ENCODE results near the gene ZSWIM4.

Gene ZSWIM4

DNA sequence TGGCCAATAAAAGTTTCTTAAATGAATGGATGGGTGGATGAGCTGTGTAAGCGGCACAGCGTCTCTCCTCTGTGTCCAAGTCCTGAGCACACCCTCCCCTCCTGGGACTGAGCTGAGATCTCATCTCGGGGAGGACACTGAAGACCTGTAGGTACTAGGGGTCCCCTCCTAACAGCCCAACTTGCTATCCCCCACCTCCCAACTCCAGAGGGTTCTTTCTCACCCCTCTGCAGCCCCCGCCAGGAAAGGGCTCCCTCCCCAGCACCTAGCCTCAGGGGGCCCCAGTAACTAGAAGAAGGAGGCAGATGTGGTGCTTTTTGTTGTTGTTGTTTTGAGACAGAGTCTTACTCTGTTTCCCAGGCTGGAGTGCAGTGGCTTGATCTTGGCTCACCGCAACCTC, 80.6 kb downstream of the ZSWIM4 start:
- DNase-seq (ENCODE audit: low read depth): no peak

- no peak for DNase-seq (ENCODE audit: low read depth)
These were observed 81.6 kb downstream of the ZSWIM4 start, which contains the start of gene NANOS3 for GRCh38 chr19:13876834-13877233. NANOS3 (plus strand) TSS chr19:13877134; CDS start chr19:13877249, 115 bp downstream.

GRCh38 chr19:13877303-13877702, 82.1 kb downstream of the ZSWIM4 start:
- DNase-seq (ENCODE audit: low read depth): no peak

- peak; percentile 99 for DNase-seq (ENCODE audit: low read depth)
These were observed 85.1 kb downstream of the ZSWIM4 start for GRCh38 chr19:13880059-13881043.

DNA sequence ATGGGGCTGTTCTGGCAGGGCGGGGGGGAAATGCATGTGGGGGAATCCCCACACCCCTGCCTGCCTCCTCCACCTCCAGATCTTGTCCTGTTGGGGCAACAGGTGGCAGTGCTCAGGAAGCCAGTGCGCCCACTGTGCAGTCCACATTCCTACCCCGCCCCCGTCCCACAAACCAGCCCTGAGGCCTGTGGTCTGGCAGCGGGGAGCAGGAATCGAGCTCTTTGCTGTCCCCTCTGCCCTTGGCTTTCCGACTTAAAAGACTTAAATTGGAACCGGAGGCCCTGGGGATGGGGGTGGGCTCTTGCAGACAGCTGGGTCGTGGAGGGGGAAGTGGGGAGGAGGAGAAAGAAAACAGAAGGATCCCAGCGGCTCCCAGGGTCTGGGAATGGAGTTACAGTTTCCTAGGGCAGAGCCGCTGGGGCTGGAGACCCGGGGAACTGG, 86.0 kb downstream of the ZSWIM4 start:
- DNase-seq (ENCODE audit: low read depth): no peak
